Activated CD8-positive, alpha-beta memory T cell treated with anti-CD3 and anti-CD28 coated beads for 4 hours (primary cell): ENCODE results near the gene TNIP1.

ENCODE experiments used
- DNase-seq, 2 donors: peaks; one replicate each; pipeline ENCODE4 v3.0.0-alpha.2; 2020; ENCODE audit warnings: low read depth in 2 of 2

TNIP1 gene, protein sequence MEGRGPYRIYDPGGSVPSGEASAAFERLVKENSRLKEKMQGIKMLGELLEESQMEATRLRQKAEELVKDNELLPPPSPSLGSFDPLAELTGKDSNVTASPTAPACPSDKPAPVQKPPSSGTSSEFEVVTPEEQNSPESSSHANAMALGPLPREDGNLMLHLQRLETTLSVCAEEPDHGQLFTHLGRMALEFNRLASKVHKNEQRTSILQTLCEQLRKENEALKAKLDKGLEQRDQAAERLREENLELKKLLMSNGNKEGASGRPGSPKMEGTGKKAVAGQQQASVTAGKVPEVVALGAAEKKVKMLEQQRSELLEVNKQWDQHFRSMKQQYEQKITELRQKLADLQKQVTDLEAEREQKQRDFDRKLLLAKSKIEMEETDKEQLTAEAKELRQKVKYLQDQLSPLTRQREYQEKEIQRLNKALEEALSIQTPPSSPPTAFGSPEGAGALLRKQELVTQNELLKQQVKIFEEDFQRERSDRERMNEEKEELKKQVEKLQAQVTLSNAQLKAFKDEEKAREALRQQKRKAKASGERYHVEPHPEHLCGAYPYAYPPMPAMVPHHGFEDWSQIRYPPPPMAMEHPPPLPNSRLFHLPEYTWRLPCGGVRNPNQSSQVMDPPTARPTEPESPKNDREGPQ

GRCh38 chr5:151080613-151081430, at the start of gene TNIP1:
Gene TNIP1 (minus strand): TSS chr5:151081034. CDS start chr5:151065095, 15,939 bp downstream.
- peak; percentile 81 to 90 for DNase-seq

DNA sequence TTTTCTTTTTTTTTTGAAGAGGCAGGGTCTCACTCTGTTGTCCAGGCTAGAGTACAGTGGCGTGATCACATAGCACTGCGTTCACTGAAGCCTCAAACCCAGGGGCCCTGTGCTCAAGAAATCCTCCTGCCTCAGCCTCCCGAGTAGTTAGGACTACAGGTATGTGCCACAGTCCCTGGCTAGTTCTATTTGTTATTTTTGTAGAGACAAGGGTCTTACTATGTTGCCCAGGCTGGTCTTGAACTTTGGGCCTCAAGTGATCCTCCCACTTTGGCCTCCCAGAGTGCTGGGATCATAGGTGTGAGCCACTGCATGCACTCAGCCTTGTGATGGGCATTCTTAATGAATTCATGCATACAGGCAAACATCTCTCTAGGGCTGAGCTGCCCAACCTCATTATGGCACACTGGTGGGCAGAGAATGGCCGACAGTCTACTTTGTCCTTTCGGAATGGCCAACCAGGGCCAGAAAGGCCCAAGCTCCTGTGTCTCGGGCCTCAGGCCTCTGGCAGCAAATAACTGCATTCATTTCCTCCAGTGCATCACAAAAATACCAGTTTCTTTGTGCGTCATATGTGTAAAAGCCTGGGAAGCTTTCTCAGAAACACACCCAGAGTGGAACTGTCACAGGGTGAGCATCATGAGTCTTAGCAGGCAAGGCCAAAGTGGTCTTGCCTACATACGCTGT, 49.5 kb upstream of the TNIP1 start:
- no peak for DNase-seq

DNA sequence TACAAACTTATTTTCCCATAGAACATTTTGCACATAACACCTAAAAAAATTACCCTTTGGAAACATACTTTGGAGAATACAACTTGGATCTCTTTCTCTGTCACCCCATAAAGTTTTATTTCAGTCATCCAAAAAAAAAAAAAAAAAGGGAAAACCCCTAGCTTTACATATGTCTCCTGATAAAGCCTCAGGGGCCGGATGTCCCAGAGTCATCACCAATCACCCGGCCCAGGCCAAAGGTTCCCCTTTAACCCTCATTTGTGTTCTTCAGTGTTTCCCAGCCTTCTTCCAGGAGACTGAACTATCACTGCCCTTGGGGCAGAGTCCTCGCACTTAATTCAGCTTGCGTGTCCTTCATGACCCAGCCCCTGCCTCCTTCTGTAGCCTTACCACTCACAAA, 48.0 kb upstream of the TNIP1 start:
- no peak for DNase-seq

DNA sequence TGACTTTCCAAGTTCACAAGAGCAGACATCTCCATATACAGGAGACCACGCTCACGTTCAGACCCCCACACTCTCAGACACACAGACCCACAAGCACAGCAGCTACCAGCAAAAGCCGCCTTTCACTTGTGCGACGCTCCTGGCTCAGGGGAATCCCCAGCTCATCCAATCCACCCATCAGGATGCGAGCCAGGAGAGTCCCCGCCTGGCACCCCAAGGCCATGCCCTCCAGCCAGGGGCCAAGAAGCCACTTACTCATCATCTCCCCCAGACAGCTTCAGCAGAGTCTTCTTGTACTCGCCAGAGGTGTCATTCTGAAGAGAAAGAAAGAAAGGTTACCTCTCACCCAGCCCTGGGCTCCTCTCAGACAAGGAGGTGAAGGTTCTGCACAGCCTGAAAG, 47.1 kb upstream of the TNIP1 start:
- no peak for DNase-seq

DNA sequence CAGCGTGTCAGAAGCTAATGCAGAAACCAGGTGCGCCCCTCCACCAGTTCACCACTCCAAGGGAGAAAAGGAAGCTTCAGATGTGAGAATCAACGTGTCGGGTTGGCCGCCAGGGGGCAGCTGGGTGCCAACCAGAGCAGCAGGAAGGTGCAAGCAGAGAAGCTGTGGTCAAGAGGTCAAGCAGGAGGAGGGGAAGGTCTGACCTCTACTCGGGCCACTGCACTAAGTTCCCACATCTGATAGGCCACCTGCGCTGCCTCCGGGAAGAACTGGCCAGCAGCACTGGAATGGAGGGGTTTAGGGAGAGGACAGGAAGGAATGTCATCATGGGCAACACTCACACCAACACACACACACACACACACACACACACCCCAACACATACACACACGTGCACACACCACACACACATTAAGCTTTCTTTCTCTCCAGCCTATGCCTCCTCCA, 45.4 kb upstream of the TNIP1 start:
- DNase-seq = peak in 1 of 2 donors; percentile 25

DNA sequence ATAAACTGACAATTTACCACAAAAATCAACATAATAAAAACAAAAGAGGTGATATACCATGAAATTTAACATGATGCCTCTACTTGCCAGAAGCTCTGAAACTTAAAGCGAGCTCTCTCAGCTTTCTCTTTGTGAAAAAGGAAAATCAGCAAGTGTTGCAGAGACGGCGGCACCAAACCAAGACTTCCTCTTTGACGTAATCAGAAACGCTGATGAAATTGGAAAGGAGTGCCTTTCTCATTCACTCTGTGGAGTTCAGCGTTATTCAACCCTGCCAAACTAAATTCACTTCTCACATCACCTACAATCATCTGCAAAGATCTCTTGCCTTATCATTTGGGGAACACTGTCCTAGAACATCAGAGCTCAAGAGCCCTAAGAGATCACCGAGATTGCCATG, 44.6 kb upstream of the TNIP1 start:
- no peak for DNase-seq

GRCh38 chr5:151123897-151124751, 43.3 kb upstream of the TNIP1 start:
- peak; percentile 45 to 52 for DNase-seq

DNA sequence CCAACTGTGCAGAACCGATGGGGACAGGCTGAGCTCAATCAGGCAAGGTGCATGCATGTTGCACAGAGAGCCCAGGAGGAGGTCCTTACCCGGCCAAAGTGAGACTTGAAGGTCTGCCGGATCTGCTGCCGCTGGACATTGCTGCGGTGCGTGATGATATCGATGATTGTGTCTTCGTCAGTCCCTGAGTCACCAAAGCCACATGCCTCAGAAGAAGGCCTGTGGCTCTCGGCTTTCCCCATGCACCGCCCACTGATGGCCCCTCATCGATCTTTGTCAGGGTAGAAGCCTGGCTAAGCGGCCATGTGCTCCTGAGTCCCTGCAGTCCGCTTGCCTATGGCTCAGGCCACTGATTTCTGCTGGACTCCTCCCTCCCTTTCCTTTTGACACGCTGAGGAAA, 42.0 kb upstream of the TNIP1 start:
- DNase-seq = no peak

- DNase-seq = no peak
Observed at GRCh38 chr5:151121665-151122064, 40.8 kb upstream of the TNIP1 start.

- no peak for DNase-seq
Observed at GRCh38 chr5:151121095-151121494, 40.3 kb upstream of the TNIP1 start.

DNA sequence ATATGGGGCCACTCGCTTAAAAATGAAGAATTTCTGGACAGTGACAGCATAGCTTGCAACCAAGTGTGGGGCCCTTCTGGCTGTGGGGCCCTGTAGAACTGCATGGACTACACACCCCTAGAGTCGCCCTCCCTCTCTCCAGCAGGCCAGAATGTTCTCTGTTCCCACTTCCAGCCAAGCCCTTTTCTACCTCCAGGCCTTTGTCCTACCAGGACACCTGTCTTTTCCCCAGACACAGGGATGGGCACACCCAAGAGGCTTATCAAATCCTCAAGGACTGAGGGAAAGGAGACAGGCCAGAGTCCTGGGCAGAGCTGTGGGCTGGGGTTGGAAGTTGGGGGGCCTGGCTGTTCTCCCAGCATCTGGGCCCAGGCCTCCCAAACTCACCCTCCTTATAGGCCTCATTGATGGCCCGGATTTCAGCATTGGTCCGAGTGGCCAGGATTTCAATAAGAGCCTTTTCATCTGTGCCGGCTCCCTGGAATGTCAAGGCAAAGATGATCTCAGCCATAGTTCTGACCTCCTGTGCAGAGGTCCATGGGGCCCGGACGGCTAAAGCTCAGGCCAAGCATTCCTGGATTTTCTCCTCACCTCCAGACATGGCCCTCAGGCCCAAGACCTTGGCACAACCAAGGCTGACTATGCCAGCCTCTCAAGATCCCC, 38.2 kb upstream of the TNIP1 start:
- DNase-seq = no peak

DNA sequence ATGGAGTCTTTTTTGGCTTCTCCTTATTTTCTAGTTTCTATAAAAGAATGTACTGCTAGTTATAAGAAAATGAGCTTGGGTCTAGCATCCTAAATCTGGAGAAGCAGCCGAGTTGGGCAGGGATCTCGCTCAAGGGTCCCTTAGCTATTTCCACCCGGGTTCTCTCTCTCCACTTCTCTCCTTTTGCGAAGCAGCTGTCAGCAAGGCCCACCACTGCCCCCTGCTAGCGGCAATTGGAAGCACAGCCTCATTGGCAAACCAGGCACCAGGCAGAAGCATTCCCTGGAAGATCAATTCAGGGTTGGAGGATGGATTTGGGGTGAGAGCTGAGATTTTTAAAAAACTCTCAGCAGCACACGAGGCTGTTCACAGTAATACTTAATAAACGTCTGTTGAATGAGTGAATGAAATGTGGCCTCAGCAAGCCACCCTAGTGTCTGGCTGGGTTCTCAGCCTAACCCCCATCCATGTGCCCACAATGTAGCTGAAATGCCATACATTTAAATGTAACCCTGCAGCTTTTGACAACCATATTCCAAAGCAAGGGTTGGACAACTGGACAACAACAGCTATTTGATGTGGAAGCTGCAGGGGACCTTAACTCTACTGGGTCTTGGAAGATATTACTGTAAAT, 34.6 kb upstream of the TNIP1 start:
- DNase-seq = peak; percentile 48 to 54

DNA sequence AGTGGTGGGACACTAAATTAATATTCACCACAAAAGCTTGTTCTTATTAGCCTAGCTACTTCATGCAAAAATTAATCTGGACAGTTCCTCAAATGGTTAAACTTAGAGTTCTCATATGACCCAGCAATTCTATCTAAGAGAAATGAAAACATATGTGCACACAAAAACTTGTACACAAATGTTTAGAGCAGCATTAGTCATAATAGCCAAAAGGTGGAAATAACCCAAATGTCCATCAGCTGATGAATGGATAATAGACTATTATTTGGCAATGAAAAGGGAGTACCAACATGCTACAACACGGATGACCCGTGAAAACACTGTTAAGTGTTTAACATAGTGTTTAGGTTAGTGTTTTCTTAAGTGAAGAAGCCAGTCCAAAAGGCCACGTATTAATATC, 32.8 kb upstream of the TNIP1 start:
- DNase-seq = no peak

GRCh38 chr5:151110992-151111391, 30.2 kb upstream of the TNIP1 start:
- DNase-seq = no peak

- DNase-seq = no peak
Observed at GRCh38 chr5:151110122-151110681, 29.4 kb upstream of the TNIP1 start.

GRCh38 chr5:151108566-151108965, 27.7 kb upstream of the TNIP1 start:
- no peak for DNase-seq

DNA sequence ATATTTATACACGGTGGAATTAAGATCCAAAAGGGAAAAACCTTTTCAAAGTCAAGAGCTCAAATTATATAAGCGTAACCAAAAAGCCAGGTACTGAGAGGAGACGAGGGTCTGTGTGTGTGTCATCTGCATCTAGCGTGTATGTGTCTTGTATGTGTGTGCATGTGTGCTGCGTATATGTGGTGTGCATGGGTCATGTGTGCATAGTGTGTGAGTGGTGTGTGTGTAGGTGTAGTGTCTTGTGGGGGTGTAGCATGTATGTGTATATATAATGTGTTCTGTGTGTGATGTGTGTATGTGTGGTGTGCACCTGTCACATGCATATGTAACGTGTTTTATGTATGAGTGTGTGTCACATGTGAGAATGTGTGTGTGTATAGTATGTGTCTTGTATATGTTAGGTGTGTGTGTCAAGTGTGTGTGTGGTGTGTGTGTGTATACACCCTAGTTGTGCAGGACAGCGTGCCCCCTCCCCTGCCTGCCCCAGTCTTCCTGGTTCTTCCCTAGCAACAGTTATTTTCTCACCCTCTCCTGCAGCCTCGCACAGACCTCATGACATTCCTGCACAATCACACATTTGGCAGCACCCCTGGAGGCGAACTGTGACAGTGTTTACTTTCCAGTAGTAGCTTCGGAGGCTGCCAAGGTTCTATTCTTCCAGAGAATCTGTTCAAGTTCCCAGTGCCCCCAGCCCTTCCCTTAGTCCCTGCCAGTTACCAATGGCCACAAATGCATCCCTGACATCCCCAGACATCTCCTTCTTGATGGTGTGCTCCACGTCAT, 27.1 kb upstream of the TNIP1 start:
- no peak for DNase-seq

GRCh38 chr5:151107084-151107483, 26.2 kb upstream of the TNIP1 start:
- no peak for DNase-seq

GRCh38 chr5:151106509-151106908, 25.7 kb upstream of the TNIP1 start:
- no peak for DNase-seq
